IMR-90 (cell line): ENCODE results near the gene BTBD9. TPM values are rescaled to one million over a fixed set of nuclear protein-coding genes. Genes with fewer than 3 reads are reported as not detected.

ENCODE experiments used
- ATAC-seq: fragments of 200-7000 bp; cut with Tn5 transposase; 2 replicates; pipeline ENCODE4 v1.9.1; 2020; ENCODE audit warnings: low read depth, mild to moderate bottlenecking, moderate library complexity
- BruUV-seq: library from RNA; stranded (reverse); fragments of 400-500 nt; replicated peaks from 2 replicates; lab custom pipeline; 2021; lab: Mats Ljungman, UMichigan
- CTCF ChIA-PET: fragments of 300-600 bp; formaldehyde crosslinking; extraction: SDS; loops from one replicate; lab custom pipeline; 2021; ENCODE audit warnings: antibody characterized with exemption; lab: Yijun Ruan, JAX
- POLR2A ChIA-PET: fragments of 300-600 bp; sonication (Branson Sonifier 250); formaldehyde crosslinking; loops from one replicate; lab custom pipeline; 2022; ENCODE audit warnings: antibody characterized with exemption; ENCODE audit not compliant: unreplicated experiment; lab: Charles Lee
- DNase-seq: peaks from one replicate; pipeline ENCODE4 v3.0.0; 2013
- H2AFZ ChIP-seq: replicated peaks from 2 replicates; pipeline ENCODE3; 2013; ENCODE audit warnings: low read length, mild to moderate bottlenecking; ENCODE audit not compliant: poor library complexity
- H2AK5ac ChIP-seq: 2 replicates; pipeline ENCODE4 v1.6.1; 2013; ENCODE audit warnings: low read depth, low read length, inconsistent platforms
- H2AK9ac ChIP-seq: replicated peaks from 2 replicates; pipeline ENCODE3; 2013; ENCODE audit warnings: mild to moderate bottlenecking, low read depth, low read length, moderate library complexity; ENCODE audit not compliant: poor library complexity
- H2BK120ac ChIP-seq: 2 replicates; pipeline ENCODE4 v1.6.1; 2013; ENCODE audit warnings: low read depth, low read length, inconsistent platforms
- H2BK15ac ChIP-seq: 3 replicates; pipeline ENCODE4 v1.6.1; 2013; ENCODE audit warnings: low read depth, low read length, inconsistent platforms
- H2BK20ac ChIP-seq: 2 replicates; pipeline ENCODE4 v1.6.1; 2013; ENCODE audit warnings: low read depth, mild to moderate bottlenecking, inconsistent platforms, low read length, moderate library complexity
- H2BK5ac ChIP-seq: 2 replicates; pipeline ENCODE4 v1.6.1; 2013; ENCODE audit warnings: mild to moderate bottlenecking, low read depth, low read length, inconsistent platforms; ENCODE audit not compliant: poor library complexity, severe bottlenecking
- H3K14ac ChIP-seq: replicated peaks from 2 replicates; pipeline ENCODE4 v1.6.1; 2013; ENCODE audit warnings: low read depth, low read length, inconsistent platforms
- H3K18ac ChIP-seq: 2 replicates; pipeline ENCODE4 v1.6.1; 2013; ENCODE audit warnings: low read depth, low read length, control low read depth
- H3K23ac ChIP-seq: 2 replicates; pipeline ENCODE4 v1.6.1; 2013; ENCODE audit warnings: low read depth, low read length, inconsistent platforms
- H3K27ac ChIP-seq: 2 replicates; pipeline ENCODE4 v1.5.1; 2013; ENCODE audit warnings: mild to moderate bottlenecking, control low read depth, low read length; ENCODE audit not compliant: insufficient read depth
- H3K27me3 ChIP-seq: 2 replicates; pipeline ENCODE4 v1.6.1; 2013; ENCODE audit warnings: low read length; ENCODE audit not compliant: control insufficient read depth, insufficient read depth
- H3K36me3 ChIP-seq: 2 replicates; pipeline ENCODE4 v1.6.1; 2013; ENCODE audit warnings: low read length, mixed read lengths; ENCODE audit not compliant: control insufficient read depth, insufficient read depth
- H3K4ac ChIP-seq: 2 replicates; pipeline ENCODE4 v1.6.1; 2013; ENCODE audit warnings: low read depth, low read length, inconsistent platforms
- H3K4me1 ChIP-seq: 2 replicates; pipeline ENCODE4 v1.6.1; 2013; ENCODE audit warnings: low read length, mixed read lengths; ENCODE audit not compliant: control insufficient read depth, insufficient read depth
- H3K4me2 ChIP-seq: 2 replicates; pipeline ENCODE4 v1.6.1; 2013; ENCODE audit warnings: low read depth, mild to moderate bottlenecking, control low read depth, low read length, moderate library complexity
- H3K4me3 ChIP-seq: 2 replicates; pipeline ENCODE4 v1.5.1; 2013; ENCODE audit warnings: low read depth, mild to moderate bottlenecking, control low read depth, low read length, moderate library complexity; ENCODE audit not compliant: insufficient read depth
- H3K56ac ChIP-seq: 2 replicates; pipeline ENCODE4 v1.6.1; 2013; ENCODE audit warnings: low read length, inconsistent platforms; ENCODE audit not compliant: insufficient read depth; ENCODE audit errors: extremely low read depth
- H3K79me1 ChIP-seq, 2 experiments: 2 replicates each; pipeline ENCODE4 v1.6.1; 2013; ENCODE audit warnings: low read length in 2 of 2, inconsistent platforms in 1 of 2, low read depth in 1 of 2
- H3K9ac ChIP-seq: 2 replicates; pipeline ENCODE4 v1.6.1; 2013; ENCODE audit warnings: low read depth, low read length, control low read depth
- H3K9me1 ChIP-seq: 2 replicates; pipeline ENCODE4 v1.6.1; 2013; ENCODE audit warnings: low read length, inconsistent platforms; ENCODE audit not compliant: insufficient read depth
- H3K9me3 ChIP-seq: 2 replicates; pipeline ENCODE4 v1.6.1; 2013; ENCODE audit warnings: low read length; ENCODE audit not compliant: control insufficient read depth, insufficient read depth
- H4K20me1 ChIP-seq: 2 replicates; pipeline ENCODE4 v1.6.1; 2013; ENCODE audit warnings: low read length, inconsistent platforms; ENCODE audit not compliant: insufficient read depth
- H4K5ac ChIP-seq: 2 replicates; pipeline ENCODE4 v1.6.1; 2013; ENCODE audit warnings: mild to moderate bottlenecking, low read depth, low read length, control low read depth
- H4K8ac ChIP-seq, 2 experiments: 2 replicates each; pipeline ENCODE4 v1.6.1; 2013; ENCODE audit warnings: low read depth in 2 of 2, low read length in 2 of 2, control low read depth in 1 of 2, inconsistent platforms in 1 of 2
- H4K91ac ChIP-seq: 2 replicates; pipeline ENCODE4 v1.6.1; 2013; ENCODE audit warnings: low read depth, low read length, inconsistent platforms; ENCODE audit not compliant: insufficient read depth
- BHLHE40 ChIP-seq: fragments of 150-350 bp; IDR thresholded peaks from 2 replicates; pipeline ENCODE4 v1.6.1; 2016; ENCODE audit warnings: mild to moderate bottlenecking, low read depth, low read length
- CEBPB ChIP-seq: IDR thresholded peaks from 2 replicates; pipeline ENCODE4 v1.6.1; 2012; ENCODE audit warnings: low read depth, low read length, improper control_type of control experiment
- CHD1 ChIP-seq: IDR thresholded peaks from 2 replicates; pipeline ENCODE4 v1.6.1; 2012; ENCODE audit warnings: low read depth, low read length, improper control_type of control experiment
- FOS ChIP-seq: fragments of 150-350 bp; IDR thresholded peaks from 2 replicates; pipeline ENCODE4 v1.6.1; 2016; ENCODE audit warnings: low read depth, low read length
- MAFK ChIP-seq: IDR thresholded peaks from 2 replicates; pipeline ENCODE4 v1.6.1; 2012; ENCODE audit warnings: low read depth, low read length, improper control_type of control experiment
- MXI1 ChIP-seq: IDR thresholded peaks from 2 replicates; pipeline ENCODE4 v1.6.1; 2012; ENCODE audit warnings: low read depth, mild to moderate bottlenecking, low read length, moderate library complexity, borderline replicate concordance
- NFE2L2 ChIP-seq: fragments of 150-350 bp; IDR thresholded peaks from 2 replicates; pipeline ENCODE4 v1.6.1; 2016; ENCODE audit warnings: low read depth, mild to moderate bottlenecking, low read length
- POLR2A ChIP-seq: IDR thresholded peaks from 2 replicates; pipeline ENCODE4 v1.6.1; 2012; ENCODE audit warnings: mild to moderate bottlenecking, low read depth, low read length
- RAD21 ChIP-seq: IDR thresholded peaks from 2 replicates; pipeline ENCODE4 v1.6.1; 2012; ENCODE audit warnings: low read length, improper control_type of control experiment
- RCOR1 ChIP-seq: IDR thresholded peaks from 2 replicates; pipeline ENCODE4 v1.6.1; 2012; ENCODE audit warnings: mild to moderate bottlenecking, low read length, improper control_type of control experiment; ENCODE audit not compliant: insufficient replicate concordance
- RFX5 ChIP-seq: IDR thresholded peaks from 2 replicates; pipeline ENCODE4 v1.8.0; 2012; ENCODE audit warnings: low read depth, mild to moderate bottlenecking, low read length, moderate library complexity
- SMC3 ChIP-seq: fragments of 150-350 bp; IDR thresholded peaks from 2 replicates; pipeline ENCODE4 v1.6.1; 2016; ENCODE audit warnings: low read depth, mild to moderate bottlenecking, antibody characterized with exemption, low read length, moderate library complexity
- WGBS, 2 experiments: methylation state at CpG; one replicate each; pipeline versions ENCODE4 v1.1.5 to v1.1.7; 2013; ENCODE audit warnings: missing lambda C conversion rate in 2 of 2; ENCODE audit not compliant: insufficient read length in 1 of 2; ENCODE audit errors: extremely low coverage in 2 of 2; 5-methylcytosine and 5-hydroxymethylcytosine counted together
- dilution Hi-C: fragments of 300-500 bp; cut with HindIII; formaldehyde crosslinking; loops from one replicate; pipeline ENCODE4 v1.14.3; 2018; ENCODE audit warnings: low sequenced_read_pairs; ENCODE audit not compliant: unreplicated experiment
- in situ Hi-C: fragments of 300-500 bp; cut with MboI; formaldehyde crosslinking; loops from 3 replicates; pipeline ENCODE4 v1.14.3; 2019; ENCODE audit warnings: low sequenced_read_pairs, inconsistent platforms, mixed read lengths
- intact Hi-C: fragments of 100-400 bp; cut with micrococcal nuclease; formaldehyde crosslinking; loops from 2 replicates; pipeline ENCODE4 v1.10.0; 2022
- polyA plus RNA-seq, 3 experiments: library from polyadenylated mRNA; depleted of rRNA; stranded (reverse); fragments of >200 nt; gene quantifications; 2 replicates each; pipeline ENCODE4 v1.2.3, GENCODE V29; 2012; ENCODE audit warnings: low replicate concordance in 1 of 3
- total RNA-seq: library from RNA; depleted of rRNA; stranded (reverse); fragments of >200 nt; gene quantifications from 2 replicates; pipeline ENCODE4 v1.2.3, GENCODE V29; 2012
- TF ChIP-seq, protein P1 (sequence below): fragments of 150-350 bp; IDR thresholded peaks from 2 replicates; pipeline ENCODE4 v1.6.1; 2016; ENCODE audit warnings: low read depth, mild to moderate bottlenecking, low read length, moderate library complexity, borderline replicate concordance
- TF ChIP-seq, protein P2 (sequence below): conservative IDR thresholded peaks from 2 replicates; pipeline ENCODE4 v1.5.1; 2012; ENCODE audit warnings: mild to moderate bottlenecking, low read depth, low read length, improper control_type of control experiment
- TF ChIP-seq, protein P3 (sequence below): fragments of 150-350 bp; IDR thresholded peaks from 2 replicates; pipeline ENCODE4 v1.6.1; 2017; ENCODE audit warnings: mild to moderate bottlenecking, antibody characterized with exemption, low read length, low read depth

BTBD9 gene
- total and polyA plus RNA-seq, 2 of the 4 experiments (the other 2 are of a cell fraction): 4.1 to 22.0 TPM

DNA sequence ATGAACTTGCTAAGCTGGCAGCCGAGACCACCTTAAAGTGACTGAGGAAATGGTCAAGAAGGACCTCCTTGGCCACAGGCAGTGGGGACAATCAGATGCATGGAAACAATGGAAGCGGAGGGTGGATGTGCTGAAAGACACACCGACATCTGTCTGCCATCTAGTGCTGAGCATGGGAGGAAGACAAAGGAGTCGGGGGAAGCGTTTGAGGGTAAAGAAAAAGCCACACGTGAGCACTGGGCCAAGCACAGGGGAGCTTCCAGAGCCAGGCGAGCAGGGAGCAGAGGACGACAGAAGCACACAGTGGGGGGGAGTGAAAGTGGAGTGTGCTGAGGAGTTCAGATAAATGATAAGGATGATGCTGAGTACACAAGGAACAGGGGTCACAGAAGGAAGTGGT, 452.4 kb downstream of the BTBD9 start:
- dilution Hi-C loops: no loop called here
- Histone ChIP-seq H4K8ac (no peak overlapping the region), H3K14ac (no peak overlapping the region), H2BK20ac (no peak overlapping the region), H3K4me2 (no peak overlapping the region), H2AFZ (no peak overlapping the region), H2BK15ac (no peak overlapping the region), H2BK5ac (no peak overlapping the region), H2AK9ac (peak overlapping the region; percentile 77), H3K9ac (no peak overlapping the region), H4K20me1 (no peaks in the 10 kb centered on the region; the same call in 1 of the 2 replicates), H3K18ac (no peak overlapping the region), H3K23ac (no peak overlapping the region), H2AK5ac (no peak overlapping the region), H2BK120ac (no peak overlapping the region), H3K4me3 (no peak overlapping the region), H4K91ac (no peak overlapping the region), H3K79me1 (no peaks in the 10 kb centered on the region), H3K4me1 (no peaks in the 10 kb centered on the region), H3K9me3 (no peaks in the 10 kb centered on the region), H3K27me3 (no peaks in the 10 kb centered on the region), H3K27ac (no peak overlapping the region), H3K56ac (no peak overlapping the region), H4K5ac (no peak overlapping the region), H3K9me1 (peaks cover 12% of the 10 kb centered on the region), H3K36me3 (peaks cover 2% of the 10 kb centered on the region; the same call in 1 of the 2 replicates), H3K4ac (no peak overlapping the region)
- intact Hi-C loops: no loop called here
- no TSS peak for BruUV-seq
- POLR2A ChIA-PET: no interaction called here
- DNase-seq (no peak), ATAC-seq (no peak)
- 70% methylated on average over 7 of the region's 8 CpGs; no CpG with 5 or more reads in 1 of the 2 experiments for WGBS, 2 experiments
- TF ChIP-seq BHLHE40 (no peak), RFX5 (no peak), NFE2L2 (no peak), RCOR1 (no peak), RAD21 (no peak), SMC3 (no peak), CEBPB (no peak), FOS (no peak), POLR2A (no peak), CHD1 (no peak), MXI1 (no peak), MAFK (no peak)
- TF ChIP-seq, protein P1, sequence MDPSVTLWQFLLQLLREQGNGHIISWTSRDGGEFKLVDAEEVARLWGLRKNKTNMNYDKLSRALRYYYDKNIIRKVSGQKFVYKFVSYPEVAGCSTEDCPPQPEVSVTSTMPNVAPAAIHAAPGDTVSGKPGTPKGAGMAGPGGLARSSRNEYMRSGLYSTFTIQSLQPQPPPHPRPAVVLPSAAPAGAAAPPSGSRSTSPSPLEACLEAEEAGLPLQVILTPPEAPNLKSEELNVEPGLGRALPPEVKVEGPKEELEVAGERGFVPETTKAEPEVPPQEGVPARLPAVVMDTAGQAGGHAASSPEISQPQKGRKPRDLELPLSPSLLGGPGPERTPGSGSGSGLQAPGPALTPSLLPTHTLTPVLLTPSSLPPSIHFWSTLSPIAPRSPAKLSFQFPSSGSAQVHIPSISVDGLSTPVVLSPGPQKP: no peak
- TF ChIP-seq, protein P2, sequence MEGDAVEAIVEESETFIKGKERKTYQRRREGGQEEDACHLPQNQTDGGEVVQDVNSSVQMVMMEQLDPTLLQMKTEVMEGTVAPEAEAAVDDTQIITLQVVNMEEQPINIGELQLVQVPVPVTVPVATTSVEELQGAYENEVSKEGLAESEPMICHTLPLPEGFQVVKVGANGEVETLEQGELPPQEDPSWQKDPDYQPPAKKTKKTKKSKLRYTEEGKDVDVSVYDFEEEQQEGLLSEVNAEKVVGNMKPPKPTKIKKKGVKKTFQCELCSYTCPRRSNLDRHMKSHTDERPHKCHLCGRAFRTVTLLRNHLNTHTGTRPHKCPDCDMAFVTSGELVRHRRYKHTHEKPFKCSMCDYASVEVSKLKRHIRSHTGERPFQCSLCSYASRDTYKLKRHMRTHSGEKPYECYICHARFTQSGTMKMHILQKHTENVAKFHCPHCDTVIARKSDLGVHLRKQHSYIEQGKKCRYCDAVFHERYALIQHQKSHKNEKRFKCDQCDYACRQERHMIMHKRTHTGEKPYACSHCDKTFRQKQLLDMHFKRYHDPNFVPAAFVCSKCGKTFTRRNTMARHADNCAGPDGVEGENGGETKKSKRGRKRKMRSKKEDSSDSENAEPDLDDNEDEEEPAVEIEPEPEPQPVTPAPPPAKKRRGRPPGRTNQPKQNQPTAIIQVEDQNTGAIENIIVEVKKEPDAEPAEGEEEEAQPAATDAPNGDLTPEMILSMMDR: no peak
- TF ChIP-seq, protein P3, sequence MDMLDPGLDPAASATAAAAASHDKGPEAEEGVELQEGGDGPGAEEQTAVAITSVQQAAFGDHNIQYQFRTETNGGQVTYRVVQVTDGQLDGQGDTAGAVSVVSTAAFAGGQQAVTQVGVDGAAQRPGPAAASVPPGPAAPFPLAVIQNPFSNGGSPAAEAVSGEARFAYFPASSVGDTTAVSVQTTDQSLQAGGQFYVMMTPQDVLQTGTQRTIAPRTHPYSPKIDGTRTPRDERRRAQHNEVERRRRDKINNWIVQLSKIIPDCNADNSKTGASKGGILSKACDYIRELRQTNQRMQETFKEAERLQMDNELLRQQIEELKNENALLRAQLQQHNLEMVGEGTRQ: no peak
- CTCF ChIA-PET: no interaction called here
- in situ Hi-C loops: no loop called here
